Tibial nerve (tissue), 4 donors: Measurements from ENCODE around the gene TAB2.

Experiments used
- EP300 ChIP-seq, 2 donors: sonication (generic); formaldehyde crosslinking; IDR thresholded peaks; one replicate each; pipeline ENCODE4 v1.6.1; 2017; ENCODE audit warnings: antibody characterized with exemption in 2 of 2, mild to moderate bottlenecking in 1 of 2
- POLR2A ChIP-seq, 2 donors: fragments of 450-650 bp; IDR thresholded peaks; one replicate each; pipeline ENCODE4 v1.6.1; 2017; ENCODE audit warnings: antibody characterized with exemption in 2 of 2, mild to moderate bottlenecking in 2 of 2, moderate library complexity in 2 of 2
- TF ChIP-seq, protein P1 (sequence below), 5 experiments: fragments of 200-600 bp in 3 of 5; fragments of 450-650 bp in 2 of 5; sonication (generic) in 3 of 5; IDR thresholded peaks; one replicate each; pipeline ENCODE4 v1.5.1; 2016 to 2019; ENCODE audit warnings: antibody characterized with exemption in 5 of 5, mild to moderate bottlenecking in 3 of 5, moderate library complexity in 2 of 5

DNA sequence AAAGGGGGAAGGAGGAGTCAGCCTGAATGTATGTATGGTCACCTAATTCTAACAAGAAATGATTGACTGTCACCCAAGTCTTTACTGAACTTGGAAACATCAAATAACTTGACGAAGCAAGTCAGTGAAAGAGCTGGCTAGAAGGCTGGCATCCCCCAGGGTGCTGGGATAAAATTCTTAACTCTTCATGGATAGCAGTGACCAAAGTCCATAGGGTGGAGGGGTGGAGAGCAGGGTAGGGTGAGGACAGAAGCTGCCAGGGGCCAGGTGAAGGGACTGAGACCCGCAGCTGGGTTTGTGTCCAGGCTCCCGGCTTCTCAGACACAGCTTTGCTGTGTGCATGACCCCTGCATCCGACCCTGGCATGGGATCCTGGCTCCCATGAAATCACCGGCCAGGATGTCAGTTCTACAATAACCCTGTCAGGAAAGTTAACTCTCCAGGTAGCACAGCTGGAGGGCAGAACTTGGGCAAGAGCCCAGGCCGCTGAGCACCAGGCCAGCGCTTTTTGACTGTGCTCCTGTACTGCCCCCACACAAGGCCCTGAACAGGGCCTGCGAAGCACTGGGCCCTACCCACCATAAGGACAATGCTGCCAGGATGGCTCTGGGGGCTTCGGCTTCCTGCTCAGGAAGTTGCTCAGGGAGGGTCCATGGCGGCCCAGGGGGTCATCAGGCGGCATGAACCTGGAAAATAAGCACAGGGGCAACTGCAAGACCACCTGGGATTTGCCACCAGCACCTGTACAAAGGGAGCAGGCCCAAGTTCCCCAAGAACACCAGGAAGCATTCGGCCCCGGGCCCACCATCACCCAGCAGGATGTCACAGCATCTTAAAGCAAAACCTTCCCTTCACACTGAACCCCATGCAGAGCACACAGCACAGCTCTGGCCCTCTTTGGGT is 134.8 kb downstream of the TAB2 start:
- TF ChIP-seq, protein P1, sequence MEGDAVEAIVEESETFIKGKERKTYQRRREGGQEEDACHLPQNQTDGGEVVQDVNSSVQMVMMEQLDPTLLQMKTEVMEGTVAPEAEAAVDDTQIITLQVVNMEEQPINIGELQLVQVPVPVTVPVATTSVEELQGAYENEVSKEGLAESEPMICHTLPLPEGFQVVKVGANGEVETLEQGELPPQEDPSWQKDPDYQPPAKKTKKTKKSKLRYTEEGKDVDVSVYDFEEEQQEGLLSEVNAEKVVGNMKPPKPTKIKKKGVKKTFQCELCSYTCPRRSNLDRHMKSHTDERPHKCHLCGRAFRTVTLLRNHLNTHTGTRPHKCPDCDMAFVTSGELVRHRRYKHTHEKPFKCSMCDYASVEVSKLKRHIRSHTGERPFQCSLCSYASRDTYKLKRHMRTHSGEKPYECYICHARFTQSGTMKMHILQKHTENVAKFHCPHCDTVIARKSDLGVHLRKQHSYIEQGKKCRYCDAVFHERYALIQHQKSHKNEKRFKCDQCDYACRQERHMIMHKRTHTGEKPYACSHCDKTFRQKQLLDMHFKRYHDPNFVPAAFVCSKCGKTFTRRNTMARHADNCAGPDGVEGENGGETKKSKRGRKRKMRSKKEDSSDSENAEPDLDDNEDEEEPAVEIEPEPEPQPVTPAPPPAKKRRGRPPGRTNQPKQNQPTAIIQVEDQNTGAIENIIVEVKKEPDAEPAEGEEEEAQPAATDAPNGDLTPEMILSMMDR (IDR thresholded peaks at IDR 0.05): no peak
- TF ChIP-seq POLR2A (IDR thresholded peaks at IDR 0.05): no peak
- TF ChIP-seq EP300 (IDR thresholded peaks at IDR 0.05): no peak
